Sigmoid colon (tissue), 7 donors: ENCODE results near the gene CFDP1. TPM values are rescaled to one million over a fixed set of nuclear protein-coding genes. Genes with fewer than 3 reads are reported as not detected.

ENCODE experiments used
- DNase-seq: peaks from one replicate; pipeline ENCODE4 v3.0.0-alpha.2; 2019
- H3K27ac ChIP-seq, 4 donors: fragments of 200-600 bp; sonication (generic); one replicate each; pipeline ENCODE4 v1.5.1; 2016 to 2019; ENCODE audit warnings: mild to moderate bottlenecking in 1 of 4
- H3K27me3 ChIP-seq, 3 donors: fragments of 200-600 bp; sonication (generic); one replicate each; pipeline ENCODE4 v1.5.1; 2019; ENCODE audit warnings: mild to moderate bottlenecking in 1 of 3
- H3K36me3 ChIP-seq, 4 donors: fragments of 200-600 bp; sonication (generic); one replicate each; pipeline ENCODE4 v1.5.1; 2016 to 2019
- H3K4me1 ChIP-seq, 4 donors: fragments of 200-600 bp; sonication (generic); one replicate each; pipeline ENCODE4 v1.5.1; 2017 to 2019
- H3K4me3 ChIP-seq, 4 donors: fragments of 200-600 bp; sonication (generic); one replicate each; pipeline ENCODE4 v1.5.1; 2017 to 2019; ENCODE audit warnings: mild to moderate bottlenecking in 2 of 4, moderate library complexity in 1 of 4
- H3K9me3 ChIP-seq, 4 donors: fragments of 200-600 bp in 3 of 4; sonication (generic) in 3 of 4; one replicate each; pipeline versions ENCODE4 v1.5.1 to v1.6.1; 2013 to 2019
- EP300 ChIP-seq, 4 donors: sonication (generic); formaldehyde crosslinking; IDR thresholded peaks; one replicate each; pipeline ENCODE4 v1.6.1; 2017; ENCODE audit warnings: antibody characterized with exemption in 4 of 4
- POLR2A ChIP-seq, 2 donors: fragments of 450-650 bp; IDR thresholded peaks; one replicate each; pipeline ENCODE4 v1.6.1; 2016; ENCODE audit warnings: antibody characterized with exemption in 2 of 2, mild to moderate bottlenecking in 2 of 2, moderate library complexity in 2 of 2
- POLR2AphosphoS5 ChIP-seq, 4 donors: sonication (generic); formaldehyde crosslinking; IDR thresholded peaks; one replicate each; pipeline ENCODE4 v1.6.1; 2017; ENCODE audit warnings: antibody characterized with exemption in 4 of 4
- WGBS, 2 donors: extraction: QIAGEN DNeasy Blood & Tissue Kit; methylation state at CpG; one replicate each; pipeline ENCODE4 v1.1.7; 2013; 5-methylcytosine and 5-hydroxymethylcytosine counted together
- intact Hi-C: fragments of 100-400 bp; cut with DNase I; formaldehyde crosslinking; loops from one replicate; pipeline ENCODE4 v1.15.1; 2023
- polyA plus RNA-seq, 3 donors: library from polyadenylated mRNA; stranded (reverse); fragments of 200-250 nt; gene quantifications; one replicate each; pipeline ENCODE4 v1.2.3, GENCODE V29; 2013
- total RNA-seq, 4 donors: library from RNA; depleted of rRNA; stranded (reverse); fragments of >200 nt; gene quantifications; one replicate each; pipeline ENCODE4 v1.1.0, GENCODE V29; 2016
- TF ChIP-seq, protein P1 (sequence below), 4 experiments: fragments of 450-650 bp in 3 of 4; fragments of 200-600 bp in 1 of 4; IDR thresholded peaks; one replicate each; pipeline ENCODE4 v1.5.1; 2016 to 2019; ENCODE audit warnings: antibody characterized with exemption in 4 of 4, mild to moderate bottlenecking in 3 of 4, moderate library complexity in 2 of 4
- donor health status: healthy with polysubstance abuse.
- donor health status: Bipolar disorder and iron deficiency.
- donor health status: healthy.

The CFDP1 gene
- total and polyA plus RNA-seq, 7 donors = 42.1 to 382 (median 61.1) TPM

- no peaks in the 10 kb centered on the region for H3K4me1 ChIP-seq
- WGBS, 2 donors = 96% methylated on average over 80 of the region's 80 CpGs
- no peaks in the 10 kb centered on the region for H3K36me3 ChIP-seq
- H3K27ac ChIP-seq = no peak overlapping the region
- no peak for DNase-seq
- intact Hi-C loops = no loop called here
- H3K4me3 ChIP-seq = no peak overlapping the region
- no peaks in the 10 kb centered on the region for H3K27me3 ChIP-seq
- H3K9me3 ChIP-seq = no peaks in the 10 kb centered on the region
- TF ChIP-seq POLR2AphosphoS5 (IDR thresholded peaks at IDR 0.05) (no peak), EP300 (IDR thresholded peaks at IDR 0.05) (no peak), POLR2A (IDR thresholded peaks at IDR 0.05) (no peak)
- TF ChIP-seq, protein P1, sequence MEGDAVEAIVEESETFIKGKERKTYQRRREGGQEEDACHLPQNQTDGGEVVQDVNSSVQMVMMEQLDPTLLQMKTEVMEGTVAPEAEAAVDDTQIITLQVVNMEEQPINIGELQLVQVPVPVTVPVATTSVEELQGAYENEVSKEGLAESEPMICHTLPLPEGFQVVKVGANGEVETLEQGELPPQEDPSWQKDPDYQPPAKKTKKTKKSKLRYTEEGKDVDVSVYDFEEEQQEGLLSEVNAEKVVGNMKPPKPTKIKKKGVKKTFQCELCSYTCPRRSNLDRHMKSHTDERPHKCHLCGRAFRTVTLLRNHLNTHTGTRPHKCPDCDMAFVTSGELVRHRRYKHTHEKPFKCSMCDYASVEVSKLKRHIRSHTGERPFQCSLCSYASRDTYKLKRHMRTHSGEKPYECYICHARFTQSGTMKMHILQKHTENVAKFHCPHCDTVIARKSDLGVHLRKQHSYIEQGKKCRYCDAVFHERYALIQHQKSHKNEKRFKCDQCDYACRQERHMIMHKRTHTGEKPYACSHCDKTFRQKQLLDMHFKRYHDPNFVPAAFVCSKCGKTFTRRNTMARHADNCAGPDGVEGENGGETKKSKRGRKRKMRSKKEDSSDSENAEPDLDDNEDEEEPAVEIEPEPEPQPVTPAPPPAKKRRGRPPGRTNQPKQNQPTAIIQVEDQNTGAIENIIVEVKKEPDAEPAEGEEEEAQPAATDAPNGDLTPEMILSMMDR (IDR thresholded peaks at IDR 0.05) = no peak
Observed at GRCh38 chr16:75478480-75479345, 45.4 kb upstream of the CFDP1 start.

DNA sequence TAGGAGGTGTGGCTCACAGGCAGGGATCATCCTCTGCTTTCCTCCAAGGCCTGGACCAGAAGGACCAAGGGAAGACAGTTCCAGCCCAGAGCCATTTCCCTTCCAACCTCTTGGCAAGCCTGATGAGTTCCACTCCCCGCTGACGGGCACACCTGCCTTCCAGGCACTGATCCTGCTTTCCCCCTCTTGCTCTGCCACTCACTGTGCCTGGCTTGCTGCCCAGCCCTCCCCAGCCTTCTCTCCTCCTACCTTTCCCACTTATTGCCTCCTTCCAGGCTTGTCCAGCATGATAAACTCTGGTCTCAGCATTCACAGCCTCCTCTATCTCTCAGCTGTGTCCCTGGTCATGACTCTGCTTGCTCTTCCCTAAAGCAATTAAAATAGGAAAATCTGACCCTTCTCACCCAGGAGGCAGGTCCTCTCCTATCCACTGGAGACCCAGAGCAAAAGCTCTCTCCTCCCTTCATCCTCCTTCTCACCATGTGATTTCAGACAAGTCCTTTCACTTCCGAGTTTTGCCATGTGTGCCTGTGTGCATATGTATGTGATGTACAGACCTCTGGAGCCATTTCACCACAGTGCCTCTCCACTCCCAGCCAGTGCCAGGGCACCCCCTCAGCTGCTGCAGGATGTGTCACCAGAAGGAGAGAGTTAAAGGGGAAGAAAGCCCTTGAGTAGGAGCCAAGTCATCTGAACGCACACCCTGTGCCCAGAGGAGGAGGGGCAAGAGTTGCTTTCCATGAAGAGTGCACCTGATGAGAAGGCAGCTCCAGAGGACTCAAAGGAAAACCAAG is 44.6 kb upstream of the CFDP1 start:
- 26 to 36% methylated on average over 4 of the region's 4 CpGs for WGBS, 2 donors
- TF ChIP-seq POLR2AphosphoS5 (IDR thresholded peaks at IDR 0.05) (no peak), EP300 (IDR thresholded peaks at IDR 0.05) (no peak), POLR2A (IDR thresholded peaks at IDR 0.05) (no peak)
- TF ChIP-seq, protein P1 (IDR thresholded peaks at IDR 0.05) = no peak
- no peak overlapping the region for H3K4me3 ChIP-seq
- H3K4me1 ChIP-seq = no peaks in the 10 kb centered on the region
- H3K27me3 ChIP-seq = no peaks in the 10 kb centered on the region
- H3K9me3 ChIP-seq = no peaks in the 10 kb centered on the region
- intact Hi-C loops = no loop called here
- no peaks in the 10 kb centered on the region for H3K36me3 ChIP-seq
- H3K27ac ChIP-seq = no peak overlapping the region
- DNase-seq = no peak

DNA sequence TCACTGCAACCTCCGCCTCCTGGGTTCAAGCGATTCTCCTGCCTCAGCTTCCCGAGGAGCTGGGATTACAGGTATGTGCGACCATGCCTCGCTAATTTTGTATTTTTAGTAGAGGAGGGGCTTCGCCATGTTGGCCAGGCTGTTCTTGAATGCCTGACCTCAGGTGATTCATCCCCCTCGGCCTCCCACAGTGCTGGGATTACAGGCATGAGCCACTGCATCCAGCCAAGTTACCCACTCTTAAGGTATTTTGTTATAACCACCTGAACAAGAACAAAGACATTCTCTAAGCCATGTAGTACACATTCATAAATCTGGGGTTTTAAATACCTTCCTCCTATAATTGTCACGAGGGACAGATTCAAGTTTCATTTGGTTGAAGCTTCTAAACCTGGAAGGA is 43.5 kb upstream of the CFDP1 start:
- Histone ChIP-seq H3K36me3 (no peaks in the 10 kb centered on the region), H3K27ac (no peak overlapping the region), H3K4me1 (no peaks in the 10 kb centered on the region), H3K9me3 (no peaks in the 10 kb centered on the region), H3K4me3 (no peak overlapping the region), H3K27me3 (no peaks in the 10 kb centered on the region)
- no peak for TF ChIP-seq POLR2A (IDR thresholded peaks at IDR 0.05)
- no peak for TF ChIP-seq POLR2AphosphoS5 (IDR thresholded peaks at IDR 0.05)
- no peak for TF ChIP-seq EP300 (IDR thresholded peaks at IDR 0.05)
- TF ChIP-seq, protein P1 (IDR thresholded peaks at IDR 0.05) = no peak
- intact Hi-C loops = no loop called here
- WGBS, 2 donors = 94% methylated on average over 8 of the region's 8 CpGs
- no peak for DNase-seq

GRCh38 chr16:75475420-75475847 is 42.1 kb upstream of the CFDP1 start:
- Histone ChIP-seq H3K9me3 (no peaks in the 10 kb centered on the region), H3K27ac (no peak overlapping the region), H3K36me3 (no peaks in the 10 kb centered on the region), H3K4me3 (no peak overlapping the region), H3K4me1 (no peaks in the 10 kb centered on the region), H3K27me3 (no peaks in the 10 kb centered on the region)
- WGBS, 2 donors = 94% methylated on average over 2 of the region's 2 CpGs
- no peak for TF ChIP-seq POLR2AphosphoS5 (IDR thresholded peaks at IDR 0.05)
- TF ChIP-seq, protein P1 (IDR thresholded peaks at IDR 0.05) = no peak
- TF ChIP-seq EP300 (IDR thresholded peaks at IDR 0.05) = no peak
- no peak for TF ChIP-seq POLR2A (IDR thresholded peaks at IDR 0.05)
- intact Hi-C loops = no loop called here
- no peak for DNase-seq
